ENCODE data around the gene MPPED1.

GRCh38 chr22:43537019-43537585, 125.3 kb downstream of the MPPED1 start:
- TF ChIP-seq, protein P1, sequence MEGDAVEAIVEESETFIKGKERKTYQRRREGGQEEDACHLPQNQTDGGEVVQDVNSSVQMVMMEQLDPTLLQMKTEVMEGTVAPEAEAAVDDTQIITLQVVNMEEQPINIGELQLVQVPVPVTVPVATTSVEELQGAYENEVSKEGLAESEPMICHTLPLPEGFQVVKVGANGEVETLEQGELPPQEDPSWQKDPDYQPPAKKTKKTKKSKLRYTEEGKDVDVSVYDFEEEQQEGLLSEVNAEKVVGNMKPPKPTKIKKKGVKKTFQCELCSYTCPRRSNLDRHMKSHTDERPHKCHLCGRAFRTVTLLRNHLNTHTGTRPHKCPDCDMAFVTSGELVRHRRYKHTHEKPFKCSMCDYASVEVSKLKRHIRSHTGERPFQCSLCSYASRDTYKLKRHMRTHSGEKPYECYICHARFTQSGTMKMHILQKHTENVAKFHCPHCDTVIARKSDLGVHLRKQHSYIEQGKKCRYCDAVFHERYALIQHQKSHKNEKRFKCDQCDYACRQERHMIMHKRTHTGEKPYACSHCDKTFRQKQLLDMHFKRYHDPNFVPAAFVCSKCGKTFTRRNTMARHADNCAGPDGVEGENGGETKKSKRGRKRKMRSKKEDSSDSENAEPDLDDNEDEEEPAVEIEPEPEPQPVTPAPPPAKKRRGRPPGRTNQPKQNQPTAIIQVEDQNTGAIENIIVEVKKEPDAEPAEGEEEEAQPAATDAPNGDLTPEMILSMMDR (IDR thresholded peaks at IDR 0.05) = no peak
- TF ChIP-seq POLR2A (IDR thresholded peaks at IDR 0.05) = no peak

Measured in esophagus squamous epithelium (tissue), 4 donors.